ENCODE results near the gene FAM204A. TPM values are rescaled to one million over a fixed set of nuclear protein-coding genes. Genes with fewer than 3 reads are reported as not detected.

Gene FAM204A
- total and polyA plus RNA-seq, 2 experiments from 2014 or later = 50.8 to 56.6 TPM

DNA sequence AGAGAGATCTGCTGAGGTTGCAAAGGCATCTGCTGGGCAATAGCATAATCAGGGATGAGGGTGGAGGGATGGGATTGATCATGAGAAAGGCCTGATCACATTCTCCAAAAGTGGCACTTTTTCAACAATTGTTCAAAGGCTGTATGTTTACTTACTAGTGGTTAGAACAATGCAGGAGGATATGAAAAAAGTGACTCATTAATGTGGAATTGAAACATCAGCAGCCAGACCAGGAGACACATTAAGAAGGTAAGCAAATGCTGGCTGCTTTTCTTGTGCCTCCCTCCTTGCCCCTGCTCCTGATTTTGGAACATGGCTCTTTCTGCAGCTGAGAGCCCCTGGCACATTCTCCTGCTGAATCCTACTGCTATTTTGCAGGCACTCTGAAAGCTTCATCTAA lies 63.5 kb downstream of the FAM204A start:
- Histone ChIP-seq H4K20me1 (ENCODE audit: insufficient read depth, poor library complexity, severe bottlenecking) (no peaks in the 10 kb centered on the region), H3K4me2 (no peak overlapping the region), H3K36me3 (replicated peaks; ENCODE audit: insufficient read depth, low read depth) (no peaks in the 10 kb centered on the region)

DNA sequence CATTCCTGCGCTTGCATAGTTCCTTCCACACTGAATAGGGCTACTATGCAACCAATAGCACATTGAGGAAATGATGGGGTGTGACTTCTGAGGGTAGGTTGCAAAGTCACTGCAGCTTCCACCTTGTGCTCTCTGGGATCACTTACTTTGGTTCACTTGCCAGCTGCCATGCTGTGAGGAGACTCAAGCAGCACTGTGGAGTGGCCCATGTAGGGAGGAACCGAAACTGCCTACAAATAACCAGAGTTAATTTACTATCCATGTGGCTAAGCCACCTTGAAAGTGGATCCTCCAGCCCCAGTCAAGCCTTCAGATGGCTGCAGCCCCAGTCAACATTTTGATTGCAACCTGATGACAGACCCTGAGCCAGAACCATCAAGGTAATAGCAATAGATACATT lies 64.3 kb downstream of the FAM204A start:
- no peaks in the 10 kb centered on the region for H3K79me2 ChIP-seq
- H2AFZ ChIP-seq = no peak overlapping the region
- no peaks in the 10 kb centered on the region for H3K36me3 ChIP-seq (replicated peaks; ENCODE audit: insufficient read depth, low read depth)
- no peak overlapping the region for H3K27ac ChIP-seq
- no peak for TF ChIP-seq EZH2 (IDR thresholded peaks at IDR 0.05; ENCODE audit: borderline replicate concordance)
- no peak for TF ChIP-seq EZH2phosphoT487 (IDR thresholded peaks at IDR 0.05; ENCODE audit: low read depth, severe bottlenecking, unreplicated experiment)
- TF ChIP-seq, protein P1, sequence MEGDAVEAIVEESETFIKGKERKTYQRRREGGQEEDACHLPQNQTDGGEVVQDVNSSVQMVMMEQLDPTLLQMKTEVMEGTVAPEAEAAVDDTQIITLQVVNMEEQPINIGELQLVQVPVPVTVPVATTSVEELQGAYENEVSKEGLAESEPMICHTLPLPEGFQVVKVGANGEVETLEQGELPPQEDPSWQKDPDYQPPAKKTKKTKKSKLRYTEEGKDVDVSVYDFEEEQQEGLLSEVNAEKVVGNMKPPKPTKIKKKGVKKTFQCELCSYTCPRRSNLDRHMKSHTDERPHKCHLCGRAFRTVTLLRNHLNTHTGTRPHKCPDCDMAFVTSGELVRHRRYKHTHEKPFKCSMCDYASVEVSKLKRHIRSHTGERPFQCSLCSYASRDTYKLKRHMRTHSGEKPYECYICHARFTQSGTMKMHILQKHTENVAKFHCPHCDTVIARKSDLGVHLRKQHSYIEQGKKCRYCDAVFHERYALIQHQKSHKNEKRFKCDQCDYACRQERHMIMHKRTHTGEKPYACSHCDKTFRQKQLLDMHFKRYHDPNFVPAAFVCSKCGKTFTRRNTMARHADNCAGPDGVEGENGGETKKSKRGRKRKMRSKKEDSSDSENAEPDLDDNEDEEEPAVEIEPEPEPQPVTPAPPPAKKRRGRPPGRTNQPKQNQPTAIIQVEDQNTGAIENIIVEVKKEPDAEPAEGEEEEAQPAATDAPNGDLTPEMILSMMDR (IDR thresholded peaks at IDR 0.05; ENCODE audit: poor library complexity) = no peak
- no peaks in the 10 kb centered on the region for H4K20me1 ChIP-seq (ENCODE audit: insufficient read depth, poor library complexity, severe bottlenecking)
- no peaks in the 10 kb centered on the region for H3K9me3 ChIP-seq (ENCODE audit: low read depth)
- no peak for DNase-seq (ENCODE audit: low spot score)
- H3K9me2 ChIP-seq (replicated peaks; ENCODE audit: insufficient read depth) = no peaks in the 10 kb centered on the region
- H3K4me2 ChIP-seq = no peak overlapping the region
- WGBS (ENCODE audit: low lambda C conversion rate, missing lambda C conversion rate) = 100% methylated on average over 2 of the region's 2 CpGs
- H3K4me1 ChIP-seq (ENCODE audit: insufficient read depth) = no peaks in the 10 kb centered on the region
- no peak overlapping the region for H3K4me3 ChIP-seq
- no peaks in the 10 kb centered on the region for H3K27me3 ChIP-seq

More for the DNA sequence above, 63.5 kb downstream of the FAM204A start:
- Histone ChIP-seq H2AFZ (no peak overlapping the region), H3K79me2 (no peaks in the 10 kb centered on the region), H3K4me1 (ENCODE audit: insufficient read depth) (no peaks in the 10 kb centered on the region), H3K4me3 (no peak overlapping the region), H3K27me3 (no peaks in the 10 kb centered on the region), H3K9me2 (replicated peaks; ENCODE audit: insufficient read depth) (no peaks in the 10 kb centered on the region), H3K9me3 (ENCODE audit: low read depth) (no peaks in the 10 kb centered on the region), H3K27ac (no peak overlapping the region)
- TF ChIP-seq, protein P1 (IDR thresholded peaks at IDR 0.05; ENCODE audit: poor library complexity) = no peak
- TF ChIP-seq EZH2phosphoT487 (IDR thresholded peaks at IDR 0.05; ENCODE audit: low read depth, severe bottlenecking, unreplicated experiment) (no peak), EZH2 (IDR thresholded peaks at IDR 0.05; ENCODE audit: borderline replicate concordance) (no peak)
- no peak for DNase-seq (ENCODE audit: low spot score)

DNA sequence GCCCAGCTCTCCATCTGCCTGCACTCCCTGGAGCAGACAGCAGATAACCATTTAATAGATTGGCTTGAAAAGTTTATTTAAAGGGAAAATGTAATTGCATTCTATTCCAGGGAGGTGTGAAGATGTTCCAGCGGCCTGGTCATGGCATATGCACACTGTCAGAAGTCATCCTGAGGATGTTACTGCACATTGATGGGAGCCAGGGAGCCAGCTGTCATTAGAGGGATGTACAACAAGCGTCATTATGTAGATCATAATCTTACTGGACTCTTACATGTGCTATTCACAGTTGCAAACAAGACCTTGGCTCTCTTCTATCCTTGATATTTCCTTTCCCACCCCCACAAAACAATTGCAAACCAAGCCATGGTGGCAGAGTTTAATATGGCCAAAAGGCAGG lies 65.4 kb downstream of the FAM204A start:
- H3K4me1 ChIP-seq (ENCODE audit: insufficient read depth) = peaks cover 5% of the 10 kb centered on the region
- H3K4me2 ChIP-seq = no peak overlapping the region
- no peaks in the 10 kb centered on the region for H3K36me3 ChIP-seq (replicated peaks; ENCODE audit: insufficient read depth, low read depth)
- H3K27ac ChIP-seq = no peak overlapping the region
- H3K4me3 ChIP-seq = no peak overlapping the region
- H3K27me3 ChIP-seq = no peaks in the 10 kb centered on the region
- H2AFZ ChIP-seq = no peak overlapping the region
- 60% methylated on average over 2 of the region's 2 CpGs for WGBS (ENCODE audit: low lambda C conversion rate, missing lambda C conversion rate)
- no peaks in the 10 kb centered on the region for H4K20me1 ChIP-seq (ENCODE audit: insufficient read depth, poor library complexity, severe bottlenecking)
- H3K79me2 ChIP-seq = no peaks in the 10 kb centered on the region
- no peak for TF ChIP-seq EZH2phosphoT487 (IDR thresholded peaks at IDR 0.05; ENCODE audit: low read depth, severe bottlenecking, unreplicated experiment)
- TF ChIP-seq, protein P1 (IDR thresholded peaks at IDR 0.05; ENCODE audit: poor library complexity) = no peak
- no peak for TF ChIP-seq EZH2 (IDR thresholded peaks at IDR 0.05; ENCODE audit: borderline replicate concordance)
- no peak for DNase-seq (ENCODE audit: low spot score)
- no peaks in the 10 kb centered on the region for H3K9me3 ChIP-seq (ENCODE audit: low read depth)
- H3K9me2 ChIP-seq (replicated peaks; ENCODE audit: insufficient read depth) = no peaks in the 10 kb centered on the region

GRCh38 chr10:118276204-118276603 lies 65.9 kb downstream of the FAM204A start:
- H3K9me3 ChIP-seq (ENCODE audit: low read depth) = no peaks in the 10 kb centered on the region
- H3K36me3 ChIP-seq (replicated peaks; ENCODE audit: insufficient read depth, low read depth) = no peaks in the 10 kb centered on the region
- no peak overlapping the region for H3K4me2 ChIP-seq
- no peak overlapping the region for H3K27ac ChIP-seq
- no peaks in the 10 kb centered on the region for H3K9me2 ChIP-seq (replicated peaks; ENCODE audit: insufficient read depth)
- DNase-seq (ENCODE audit: low spot score) = no peak
- no peak overlapping the region for H3K4me3 ChIP-seq
- H3K4me1 ChIP-seq (ENCODE audit: insufficient read depth) = peaks cover 10% of the 10 kb centered on the region
- no peaks in the 10 kb centered on the region for H4K20me1 ChIP-seq (ENCODE audit: insufficient read depth, poor library complexity, severe bottlenecking)
- no peaks in the 10 kb centered on the region for H3K79me2 ChIP-seq
- TF ChIP-seq EZH2phosphoT487 (IDR thresholded peaks at IDR 0.05; ENCODE audit: low read depth, severe bottlenecking, unreplicated experiment) (no peak), EZH2 (IDR thresholded peaks at IDR 0.05; ENCODE audit: borderline replicate concordance) (no peak)
- TF ChIP-seq, protein P1 (IDR thresholded peaks at IDR 0.05; ENCODE audit: poor library complexity) = no peak
- H3K27me3 ChIP-seq = no peaks in the 10 kb centered on the region
- no peak overlapping the region for H2AFZ ChIP-seq

Data from hepatocyte (in vitro differentiated cells).